ENCODE results near the gene ETS1. TPM values are rescaled to one million over a fixed set of nuclear protein-coding genes. Genes with fewer than 3 reads are reported as not detected.
A peak's percentile ranks its signal among the peaks of the same experiment; 100 is the strongest.

Gene ETS1
- total and polyA plus RNA-seq, 2 experiments from 2014 or later: 1.7 to 10.2 TPM

- Histone ChIP-seq H3K4me1 (ENCODE audit: low read depth) (peaks cover 11% of the 10 kb centered on the region), H3K36me3 (no peaks in the 10 kb centered on the region), H3K27ac (no peak overlapping the region), H3K4me3 (no peak overlapping the region), H3K27me3 (peaks cover 4% of the 10 kb centered on the region), H3K9me3 (ENCODE audit: low read depth) (no peaks in the 10 kb centered on the region)
- TF ChIP-seq CTCF (IDR thresholded peaks at IDR 0.05; ENCODE audit: low read depth, low read length): no peak
- peak in 1 of 2 donors; percentile 65 for DNase-seq (ENCODE audit: low read depth in 1 of 2, low spot score in 1 of 2)
These were observed 83.9 kb downstream of the ETS1 start for GRCh38 chr11:128503245-128503991.

DNA sequence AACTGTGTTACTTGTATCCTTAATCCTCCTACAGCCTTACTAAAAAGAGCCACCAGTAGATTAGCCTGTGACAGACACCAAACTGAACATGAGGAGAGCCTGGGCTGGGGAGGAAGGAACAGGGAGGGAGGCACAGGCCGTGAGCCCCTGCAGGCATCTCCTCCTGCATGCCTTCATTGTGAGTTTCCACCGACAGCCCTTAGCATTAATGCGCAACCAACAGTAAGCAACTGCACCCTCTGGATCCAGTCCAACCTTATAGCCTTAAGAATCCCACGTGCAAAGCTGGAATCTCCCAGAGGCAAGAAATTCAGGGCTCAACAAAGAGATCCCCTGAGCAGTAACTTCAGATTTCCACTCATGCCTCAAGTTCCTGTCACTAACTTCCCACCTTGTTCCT is 84.6 kb downstream of the ETS1 start:
- Histone ChIP-seq H3K4me1 (ENCODE audit: low read depth) (peaks cover 13% of the 10 kb centered on the region), H3K27me3 (peaks cover 4% of the 10 kb centered on the region), H3K36me3 (no peaks in the 10 kb centered on the region), H3K4me3 (no peak overlapping the region), H3K9me3 (ENCODE audit: low read depth) (no peaks in the 10 kb centered on the region), H3K27ac (no peak overlapping the region)
- TF ChIP-seq CTCF (IDR thresholded peaks at IDR 0.05; ENCODE audit: low read depth, low read length): no peak
- DNase-seq (ENCODE audit: low read depth in 1 of 2, low spot score in 1 of 2): peak in 1 of 2 donors; percentile 92

DNA sequence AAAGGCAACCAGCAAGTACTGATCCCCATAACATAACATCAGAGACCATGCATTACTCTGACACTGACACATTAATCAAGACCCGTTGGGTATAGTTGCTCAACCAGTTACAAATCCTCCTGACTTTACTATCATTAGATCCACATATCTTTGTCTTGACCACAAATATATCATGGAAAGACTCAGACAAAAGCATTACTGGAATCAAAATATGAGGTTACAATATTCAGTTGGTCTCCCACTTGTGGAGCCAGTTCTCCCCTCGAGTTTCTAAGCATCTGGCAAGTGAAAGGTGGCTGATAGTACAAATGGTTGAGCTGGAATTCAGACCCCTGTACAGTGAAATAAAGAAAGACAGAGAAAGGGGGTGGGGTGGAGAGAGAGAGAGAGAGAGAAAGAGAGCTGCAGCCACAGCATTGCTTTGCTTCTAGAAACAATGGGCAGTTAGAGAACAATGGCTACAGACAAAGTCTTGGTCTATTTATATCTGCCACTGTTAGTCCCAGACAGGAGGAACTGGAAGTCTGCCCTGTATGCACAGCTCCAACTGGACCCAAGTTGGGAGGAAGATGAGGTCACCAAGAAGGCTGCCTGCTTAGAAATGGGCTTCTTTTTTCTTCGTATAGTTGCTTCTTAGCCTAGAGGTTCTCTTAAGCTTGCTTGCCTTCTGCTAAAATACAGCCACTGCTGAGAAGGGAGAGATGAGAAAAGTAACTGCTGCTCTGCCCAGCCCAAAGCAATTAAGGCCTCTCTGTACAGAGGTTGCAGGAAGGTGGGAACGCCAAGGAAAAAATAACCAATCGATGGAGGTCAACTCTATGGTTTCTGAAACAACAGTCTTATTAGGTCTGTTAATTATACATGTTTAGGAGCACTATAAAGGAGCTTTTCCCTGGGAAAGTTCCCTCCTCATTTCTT is 85.5 kb downstream of the ETS1 start:
- no peak overlapping the region for H3K4me3 ChIP-seq
- no peaks in the 10 kb centered on the region for H3K9me3 ChIP-seq (ENCODE audit: low read depth)
- H3K27me3 ChIP-seq: peaks cover 4% of the 10 kb centered on the region
- H3K36me3 ChIP-seq: no peaks in the 10 kb centered on the region
- peak in 1 of 2 donors; percentile 91 for DNase-seq (ENCODE audit: low read depth in 1 of 2, low spot score in 1 of 2)
- H3K4me1 ChIP-seq (ENCODE audit: low read depth): peaks cover 18% of the 10 kb centered on the region
- H3K27ac ChIP-seq: no peak overlapping the region
- TF ChIP-seq CTCF (IDR thresholded peaks at IDR 0.05; ENCODE audit: low read depth, low read length): no peak

GRCh38 chr11:128501008-128501407 is 86.3 kb downstream of the ETS1 start:
- no peak overlapping the region for H3K4me3 ChIP-seq
- H3K4me1 ChIP-seq (ENCODE audit: low read depth): peaks cover 27% of the 10 kb centered on the region
- H3K27ac ChIP-seq: no peak overlapping the region
- DNase-seq (ENCODE audit: low read depth in 1 of 2, low spot score in 1 of 2): no peak
- no peak for TF ChIP-seq CTCF (IDR thresholded peaks at IDR 0.05; ENCODE audit: low read depth, low read length)
- H3K36me3 ChIP-seq: no peaks in the 10 kb centered on the region
- H3K27me3 ChIP-seq: peaks cover 4% of the 10 kb centered on the region
- no peaks in the 10 kb centered on the region for H3K9me3 ChIP-seq (ENCODE audit: low read depth)

GRCh38 chr11:128500493-128500892 is 86.9 kb downstream of the ETS1 start:
- TF ChIP-seq CTCF (IDR thresholded peaks at IDR 0.05; ENCODE audit: low read depth, low read length): no peak
- no peak overlapping the region for H3K4me3 ChIP-seq
- no peaks in the 10 kb centered on the region for H3K36me3 ChIP-seq
- peaks cover 29% of the 10 kb centered on the region for H3K4me1 ChIP-seq (ENCODE audit: low read depth)
- no peak overlapping the region for H3K27ac ChIP-seq
- no peak for DNase-seq (ENCODE audit: low read depth in 1 of 2, low spot score in 1 of 2)
- H3K27me3 ChIP-seq: peaks cover 4% of the 10 kb centered on the region
- no peaks in the 10 kb centered on the region for H3K9me3 ChIP-seq (ENCODE audit: low read depth)
